HEK293T (cell line): ENCODE results near the gene LYRM2.

Source experiments
- CTCF ChIA-PET: fragments of 350-600 bp; formaldehyde crosslinking; extraction: SDS; loops from one replicate; lab custom pipeline; 2021; ENCODE audit warnings: antibody characterized with exemption, inconsistent platforms; lab: Yijun Ruan, JAX
- POLR2A ChIA-PET: fragments of 350-600 bp; formaldehyde crosslinking; extraction: SDS; loops from one replicate; lab custom pipeline; 2020; ENCODE audit warnings: antibody characterized with exemption, inconsistent platforms; lab: Yijun Ruan, JAX
- DNase-seq: peaks from one replicate; pipeline ENCODE4 v3.0.0; 2012; ENCODE audit warnings: mixed read lengths; ENCODE audit errors: extremely low spot score
- ARNT ChIP-seq: fragments of 450-650 bp; IDR thresholded peaks from 2 replicates; pipeline ENCODE4 v1.6.1; 2017; ENCODE audit warnings: mild to moderate bottlenecking
- BHLHE40 ChIP-seq: fragments of 450-650 bp; IDR thresholded peaks from 2 replicates; pipeline ENCODE4 v1.6.1; 2016; ENCODE audit warnings: mild to moderate bottlenecking, moderate library complexity, borderline replicate concordance
- CTBP1 ChIP-seq: fragments of 450-650 bp; IDR thresholded peaks from 2 replicates; pipeline ENCODE4 v1.6.1; 2016; ENCODE audit warnings: borderline replicate concordance
- ELF4 ChIP-seq: fragments of 450-650 bp; IDR thresholded peaks from 2 replicates; pipeline ENCODE4 v1.6.1; 2017; ENCODE audit warnings: antibody characterized with exemption
- FOXA1 ChIP-seq: fragments of 450-650 bp; IDR thresholded peaks from 2 replicates; pipeline ENCODE4 v1.6.1; 2016; ENCODE audit warnings: mild to moderate bottlenecking
- FOXK2 ChIP-seq: fragments of 450-650 bp; IDR thresholded peaks from 2 replicates; pipeline ENCODE4 v1.6.1; 2016; ENCODE audit warnings: mild to moderate bottlenecking
- FOXM1 ChIP-seq: fragments of 450-650 bp; IDR thresholded peaks from 2 replicates; pipeline ENCODE4 v1.6.1; 2017; ENCODE audit warnings: mild to moderate bottlenecking, borderline replicate concordance
- HDGF ChIP-seq: fragments of 450-650 bp; IDR thresholded peaks from 2 replicates; pipeline ENCODE4 v1.6.1; 2017; ENCODE audit warnings: antibody characterized with exemption, borderline replicate concordance
- L3MBTL2 ChIP-seq: fragments of 450-650 bp; conservative IDR thresholded peaks from 2 replicates; pipeline ENCODE4 v1.6.1; 2016; ENCODE audit warnings: mild to moderate bottlenecking
- LEF1 ChIP-seq: fragments of 450-650 bp; IDR thresholded peaks from 2 replicates; pipeline ENCODE4 v1.6.1; 2017; ENCODE audit warnings: mild to moderate bottlenecking, borderline replicate concordance
- NFRKB ChIP-seq: fragments of 450-650 bp; IDR thresholded peaks from 2 replicates; pipeline ENCODE4 v1.6.1; 2016; ENCODE audit warnings: mild to moderate bottlenecking, moderate library complexity
- PKNOX1 ChIP-seq: fragments of 450-650 bp; IDR thresholded peaks from 2 replicates; pipeline ENCODE4 v1.6.1; 2016
- SP1 ChIP-seq: fragments of 450-650 bp; IDR thresholded peaks from 2 replicates; pipeline ENCODE4 v1.6.1; 2017
- SUZ12 ChIP-seq: fragments of 450-650 bp; IDR thresholded peaks from 2 replicates; pipeline ENCODE4 v1.6.1; 2016; ENCODE audit warnings: mild to moderate bottlenecking
- TARDBP ChIP-seq: fragments of 450-650 bp; IDR thresholded peaks from 2 replicates; pipeline ENCODE4 v1.6.1; 2016
- ZNF384 ChIP-seq: fragments of 450-650 bp; IDR thresholded peaks from 2 replicates; pipeline ENCODE4 v1.6.1; 2016

LYRM2 gene

GRCh38 chr6:89667872-89668556 is 29.5 kb upstream of the LYRM2 start:
- ChIA-PET POLR2A (no interaction called here), CTCF (no interaction called here)
- DNase-seq: no peak
- no peak for TF ChIP-seq ZNF384
- no peak for TF ChIP-seq SUZ12
- TF ChIP-seq SP1: no peak
- no peak for TF ChIP-seq BHLHE40
- TF ChIP-seq L3MBTL2: no peak
- no peak for TF ChIP-seq FOXK2
- no peak for TF ChIP-seq ARNT
- TF ChIP-seq FOXA1: no peak
- TF ChIP-seq NFRKB: no peak

- POLR2A ChIA-PET: no interaction called here
- CTCF ChIA-PET: no interaction called here
- no peak for DNase-seq
- no peak for TF ChIP-seq FOXA1
- TF ChIP-seq BHLHE40: no peak
- no peak for TF ChIP-seq FOXM1
- TF ChIP-seq ARNT: no peak
- no peak for TF ChIP-seq PKNOX1
- TF ChIP-seq SUZ12: no peak
- no peak for TF ChIP-seq FOXK2
Measured at GRCh38 chr6:89662659-89663223, 24.2 kb upstream of the LYRM2 start.

- DNase-seq: no peak
- CTCF ChIA-PET: no interaction called here
- TF ChIP-seq BHLHE40 (no peak), LEF1 (no peak), ELF4 (no peak), PKNOX1 (no peak), NFRKB (no peak), CTBP1 (no peak), FOXA1 (no peak), L3MBTL2 (no peak), SP1 (no peak), HDGF (no peak), TARDBP (no peak), FOXK2 (no peak)
- POLR2A ChIA-PET: no interaction called here
Measured at GRCh38 chr6:89661559-89661958, 23.0 kb upstream of the LYRM2 start.

GRCh38 chr6:89660981-89661380 is 22.4 kb upstream of the LYRM2 start:
- CTCF ChIA-PET: no interaction called here

GRCh38 chr6:89657445-89658158 is 19.1 kb upstream of the LYRM2 start:
- ChIA-PET POLR2A (no interaction called here), CTCF (no interaction called here)
- no peak for DNase-seq
- TF ChIP-seq ZNF384 (no peak), SP1 (no peak), ARNT (no peak), L3MBTL2 (no peak)

More at GRCh38 chr6:89660981-89661380, 22.4 kb upstream of the LYRM2 start:
- POLR2A ChIA-PET: no interaction called here
- no peak for TF ChIP-seq HDGF
- TF ChIP-seq FOXA1: no peak
- no peak for TF ChIP-seq TARDBP
- no peak for TF ChIP-seq NFRKB
- TF ChIP-seq L3MBTL2: no peak
- TF ChIP-seq ZNF384: no peak
- no peak for TF ChIP-seq FOXM1
- TF ChIP-seq PKNOX1: no peak
- no peak for TF ChIP-seq SP1
- DNase-seq: no peak

- DNase-seq: no peak
- ChIA-PET CTCF (interaction anchor here (0.6 kb wide), 1 partner anchor 14 kb away, joined by 6 read pairs; no protein-coding TSS in a partner anchor), POLR2A (no interaction called here)
- no peak for TF ChIP-seq ZNF384
- no peak for TF ChIP-seq ARNT
- no peak for TF ChIP-seq PKNOX1
- TF ChIP-seq CTBP1: no peak
Measured at GRCh38 chr6:89655122-89655521, 16.6 kb upstream of the LYRM2 start.
